Hindlimb muscle (tissue), 1 donor: ENCODE results near the gene BLOC1S4. TPM values are rescaled to one million over a fixed set of nuclear protein-coding genes. Genes with fewer than 3 reads are reported as not detected.
"Not testable (repeated sequence)": the region's sequence is repeated elsewhere in the genome, so short reads cannot be mapped to it uniquely, and the experiment has no call there.

ENCODE experiments used
- DNase-seq: peaks from one replicate; pipeline ENCODE4 v3.0.0-alpha.2; 2013
- polyA plus RNA-seq: library from polyadenylated mRNA; unstranded; fragments of 120-200 nt; gene quantifications from one replicate; pipeline ENCODE4 v1.2.1, GENCODE V29; 2013; ENCODE audit not compliant: insufficient read length

Gene BLOC1S4
- polyA plus RNA-seq, 1 donor, result 8.5 TPM

DNA sequence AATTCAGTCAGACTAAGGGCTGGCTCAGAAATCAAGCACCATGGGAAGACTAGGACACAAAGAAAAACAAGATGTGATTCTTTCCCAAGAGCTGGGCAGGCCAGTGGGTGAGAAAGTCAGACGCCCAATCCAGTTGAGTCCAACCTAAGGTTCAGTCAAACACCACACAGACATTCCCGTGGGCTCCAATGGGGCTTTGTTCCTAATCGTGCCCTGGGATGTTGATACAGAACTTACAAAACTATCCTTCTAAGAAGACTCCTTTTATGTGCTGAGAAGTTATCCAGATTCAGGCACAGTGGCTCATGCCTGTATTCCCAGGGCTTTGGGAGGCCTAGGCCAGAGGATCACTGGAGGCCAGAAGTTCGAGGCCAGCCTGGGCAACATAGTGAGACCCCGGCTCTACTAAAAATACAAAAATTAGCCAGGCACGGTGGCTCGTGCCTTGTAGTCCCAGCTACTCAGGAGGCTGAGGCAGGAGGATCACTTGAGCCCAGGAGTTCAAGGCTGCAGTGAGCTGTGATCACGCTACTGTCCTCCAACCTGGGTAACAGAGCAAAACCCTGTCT lies 3.7 kb downstream of the BLOC1S4 start:
- DNase-seq, result no peak

DNA sequence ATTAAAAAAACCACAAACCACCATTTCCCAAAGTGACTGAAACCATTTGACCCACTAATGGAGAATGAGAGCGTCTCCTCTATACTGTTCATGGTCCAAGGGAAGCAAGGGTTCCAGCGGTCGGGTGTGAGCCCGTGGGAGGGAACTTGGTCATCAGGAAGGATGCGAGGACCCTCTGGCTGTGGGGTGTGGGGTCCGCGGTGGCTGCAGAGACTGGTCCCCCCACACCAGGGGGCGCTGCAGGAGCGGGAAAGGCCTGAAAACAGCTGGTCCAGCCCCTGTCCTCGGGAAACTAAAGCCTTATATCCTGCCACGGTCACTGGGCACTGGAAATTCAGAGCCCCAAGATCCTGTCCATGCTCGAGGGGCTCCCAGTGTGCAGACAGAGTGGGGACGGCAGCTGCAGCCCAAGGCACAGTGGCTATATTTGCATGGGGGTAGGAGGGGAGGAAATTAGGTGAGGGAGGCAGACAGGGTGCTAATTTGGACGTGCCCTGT lies 4.3 kb downstream of the BLOC1S4 start:
- DNase-seq, result peak; percentile 77

DNA sequence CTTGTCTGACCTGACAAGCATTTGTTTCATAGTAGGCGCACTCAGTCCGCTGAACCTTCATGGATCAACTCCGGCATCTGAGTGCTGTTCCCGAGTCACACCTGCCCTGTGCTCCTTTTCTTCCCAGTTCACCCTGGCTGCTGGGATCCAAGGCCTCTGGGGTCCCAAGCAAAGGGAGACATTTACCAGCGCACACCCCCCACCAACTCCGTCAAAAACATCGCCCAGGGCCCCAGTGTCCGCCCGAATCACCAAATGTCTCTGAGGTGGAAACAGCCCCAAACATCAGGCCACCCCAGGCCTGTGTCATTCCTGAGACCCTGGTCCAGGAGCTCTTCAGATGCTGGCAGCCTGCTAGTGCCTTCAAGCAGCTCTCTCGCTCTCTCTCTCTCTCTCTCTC lies 5.1 kb downstream of the BLOC1S4 start:
- DNase-seq, result no peak

DNA sequence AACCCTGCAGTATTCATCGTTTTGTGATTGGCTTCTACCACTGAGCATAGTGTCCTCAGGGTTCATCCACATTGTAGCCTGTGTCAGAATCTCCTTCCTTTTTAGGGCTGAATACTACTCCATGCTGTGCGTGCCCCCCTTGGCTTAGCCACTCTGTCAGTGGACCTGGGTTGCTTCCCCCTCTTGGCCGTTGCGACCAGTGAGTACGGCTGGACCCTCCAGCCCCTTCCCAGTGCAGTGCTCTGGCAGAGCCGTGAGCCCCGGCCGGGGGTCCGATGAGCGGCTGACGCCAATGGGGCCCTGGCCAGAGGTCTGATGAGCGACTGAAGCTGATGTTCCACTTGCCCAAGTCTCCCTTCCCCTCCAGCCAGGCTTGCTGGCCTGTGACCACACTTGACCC lies 6.9 kb downstream of the BLOC1S4 start:
- no peak for DNase-seq

DNA sequence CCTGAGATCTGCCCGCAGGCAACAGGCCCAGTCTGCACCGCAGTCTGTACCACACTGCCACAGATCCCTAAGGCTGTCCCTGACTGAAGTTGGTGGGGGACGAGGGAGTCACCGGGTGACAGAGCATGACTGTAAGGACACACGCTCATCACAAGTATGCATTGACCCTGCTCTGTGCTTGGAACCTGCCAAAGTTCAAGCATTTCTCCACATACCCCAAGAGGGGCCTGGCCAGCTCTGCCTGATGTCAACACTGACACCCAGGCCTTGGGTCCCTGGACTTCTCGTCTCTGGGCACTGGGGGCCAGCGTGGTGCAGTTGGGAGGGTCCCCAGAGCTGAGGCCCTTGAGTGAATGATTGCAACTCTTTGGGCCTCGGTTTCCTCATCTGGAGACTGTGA lies 7.9 kb downstream of the BLOC1S4 start:
- DNase-seq, result no peak

DNA sequence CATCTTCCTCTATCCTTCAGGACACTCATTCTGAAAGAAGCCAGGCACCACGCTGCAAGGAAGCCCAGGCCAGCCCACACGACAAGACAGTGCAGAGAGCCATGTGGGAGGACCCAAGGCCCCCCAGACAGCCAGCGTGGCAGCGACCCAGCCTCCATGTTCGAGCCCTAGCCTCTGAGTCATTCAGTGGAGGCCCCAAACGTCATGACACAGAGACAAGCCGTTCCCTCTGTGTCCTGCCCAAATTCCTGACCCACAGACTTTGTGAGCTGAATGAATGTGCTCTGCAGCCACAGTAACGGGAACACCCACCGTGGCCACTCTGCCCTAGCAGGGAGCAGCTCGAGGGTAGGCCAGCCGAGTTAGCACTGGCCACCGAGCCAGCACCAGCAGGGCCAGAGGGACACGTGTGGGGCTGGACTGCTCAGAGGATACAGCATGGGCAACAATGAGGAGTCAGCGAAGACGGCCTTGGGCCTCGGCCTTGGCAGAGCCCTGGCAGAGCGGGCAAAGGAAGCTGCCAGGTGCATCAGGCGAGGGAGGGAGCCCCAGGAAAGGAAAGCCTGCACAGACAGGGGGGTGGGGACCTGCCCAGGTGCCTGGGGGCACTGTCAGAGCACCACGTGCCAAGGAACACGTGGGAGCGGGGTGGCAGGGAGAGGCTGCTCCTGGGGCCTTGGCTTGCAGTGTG lies 8.6 kb downstream of the BLOC1S4 start:
- no peak for DNase-seq

DNA sequence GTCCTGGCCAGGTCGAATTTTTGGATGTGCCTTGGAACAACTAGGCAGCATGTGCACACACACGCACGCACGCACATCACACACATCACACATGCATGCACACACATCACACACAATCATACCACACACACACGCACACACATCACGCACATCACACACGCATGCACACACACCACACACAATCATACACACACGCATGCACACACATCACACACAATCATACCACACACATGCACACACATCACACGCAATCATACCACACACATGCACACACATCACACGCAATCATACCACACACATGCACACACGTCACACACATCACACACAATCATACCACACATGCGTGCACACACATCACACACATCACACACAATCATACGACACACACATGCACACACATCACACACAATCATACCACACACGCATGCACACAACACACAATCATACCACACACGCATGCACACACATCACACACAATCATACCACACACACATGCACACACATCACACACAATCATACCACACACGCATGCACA lies 9.5 kb downstream of the BLOC1S4 start:
- not testable (repeated sequence) for DNase-seq

DNA sequence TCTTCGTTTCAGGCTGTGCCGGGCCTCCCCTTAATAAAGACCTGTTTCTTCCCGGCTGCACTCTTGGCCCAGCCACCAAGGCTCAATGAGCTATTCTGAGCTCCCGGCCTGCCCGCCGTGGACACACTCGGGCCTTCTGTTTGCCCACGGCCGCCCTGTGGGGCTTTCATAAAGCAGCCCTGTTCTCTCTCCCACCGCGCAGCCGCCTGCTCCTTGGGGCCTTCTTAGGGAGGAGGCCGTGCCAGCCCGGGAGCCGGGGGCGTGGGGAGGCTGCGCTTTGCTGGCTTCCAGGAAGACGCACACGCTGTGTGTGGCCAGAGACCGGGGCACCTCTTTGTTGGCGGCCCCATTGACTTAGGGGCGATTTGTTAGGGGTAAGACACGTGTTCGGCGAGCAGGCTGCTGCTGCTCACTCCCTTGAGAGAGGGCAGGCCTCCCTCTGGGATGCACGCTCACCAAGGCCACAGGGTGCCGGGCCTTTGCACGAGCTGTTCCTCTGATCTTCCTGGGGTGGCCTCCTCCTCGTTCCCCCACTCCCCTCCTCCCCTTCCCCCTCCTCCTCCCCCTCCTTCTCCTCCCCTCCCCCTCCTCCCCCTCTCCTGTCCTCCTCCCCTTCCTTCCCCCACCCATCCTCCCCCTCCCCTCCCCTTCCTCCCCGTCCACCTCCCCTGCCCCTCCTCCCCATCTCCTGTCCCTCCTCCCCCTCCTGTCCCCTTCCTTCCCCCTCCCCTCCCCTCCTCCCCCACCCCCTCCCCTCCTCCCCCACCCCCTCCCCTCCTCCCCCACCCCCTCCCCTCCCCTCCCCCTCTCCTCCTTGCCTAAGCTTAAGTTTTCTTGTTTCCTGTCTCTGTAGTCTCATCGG lies 11.3 kb downstream of the BLOC1S4 start:
- DNase-seq, result no peak

DNA sequence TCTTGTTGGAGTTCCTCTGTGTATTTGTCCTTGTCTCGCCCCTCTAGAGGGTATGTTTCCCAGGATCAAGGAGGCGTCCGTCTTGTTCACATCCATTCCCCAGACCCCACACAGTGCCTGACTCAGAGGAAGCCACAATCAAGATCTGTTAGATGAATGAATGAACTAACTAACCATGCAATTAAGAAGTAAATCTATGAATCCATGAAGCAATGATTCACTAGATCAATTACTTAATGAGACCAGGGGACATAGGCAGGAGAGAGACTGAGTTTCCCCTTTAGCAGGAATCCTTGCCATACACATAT lies 11.9 kb downstream of the BLOC1S4 start:
- DNase-seq, result no peak

DNA sequence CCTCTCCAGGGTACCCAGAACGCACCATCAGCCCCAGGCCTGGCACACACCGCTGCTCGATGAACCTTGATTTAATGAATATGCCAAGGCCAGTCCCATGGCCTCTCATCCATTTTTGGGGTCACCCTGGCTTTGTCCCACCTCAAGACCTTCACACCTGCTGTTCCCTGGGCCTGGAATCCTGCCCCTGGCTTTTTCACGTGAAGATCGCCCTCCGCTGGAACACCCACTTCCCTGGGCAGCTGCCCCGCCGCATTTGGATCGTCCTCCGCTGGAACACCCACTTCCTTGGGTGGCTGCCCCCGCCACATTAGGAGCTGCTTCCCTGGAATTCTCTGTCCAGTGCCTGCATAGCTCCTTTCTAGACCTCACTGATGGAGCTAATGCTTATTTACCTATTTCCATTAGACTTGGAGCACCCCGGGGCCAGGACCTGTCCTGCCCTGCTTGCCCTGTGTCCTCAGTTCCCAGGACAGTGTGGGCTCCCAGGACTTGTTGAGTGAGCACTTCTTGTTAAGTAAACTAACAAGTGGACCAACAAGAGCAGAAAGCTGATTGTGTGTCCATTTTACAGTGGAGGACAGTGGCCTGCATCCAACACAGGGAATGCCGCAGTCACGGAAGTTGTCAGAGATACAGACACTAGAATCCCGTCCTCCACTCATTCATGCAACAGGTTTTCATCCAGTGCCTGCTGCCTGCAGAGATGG lies 12.5 kb downstream of the BLOC1S4 start:
- DNase-seq, result no peak

DNA sequence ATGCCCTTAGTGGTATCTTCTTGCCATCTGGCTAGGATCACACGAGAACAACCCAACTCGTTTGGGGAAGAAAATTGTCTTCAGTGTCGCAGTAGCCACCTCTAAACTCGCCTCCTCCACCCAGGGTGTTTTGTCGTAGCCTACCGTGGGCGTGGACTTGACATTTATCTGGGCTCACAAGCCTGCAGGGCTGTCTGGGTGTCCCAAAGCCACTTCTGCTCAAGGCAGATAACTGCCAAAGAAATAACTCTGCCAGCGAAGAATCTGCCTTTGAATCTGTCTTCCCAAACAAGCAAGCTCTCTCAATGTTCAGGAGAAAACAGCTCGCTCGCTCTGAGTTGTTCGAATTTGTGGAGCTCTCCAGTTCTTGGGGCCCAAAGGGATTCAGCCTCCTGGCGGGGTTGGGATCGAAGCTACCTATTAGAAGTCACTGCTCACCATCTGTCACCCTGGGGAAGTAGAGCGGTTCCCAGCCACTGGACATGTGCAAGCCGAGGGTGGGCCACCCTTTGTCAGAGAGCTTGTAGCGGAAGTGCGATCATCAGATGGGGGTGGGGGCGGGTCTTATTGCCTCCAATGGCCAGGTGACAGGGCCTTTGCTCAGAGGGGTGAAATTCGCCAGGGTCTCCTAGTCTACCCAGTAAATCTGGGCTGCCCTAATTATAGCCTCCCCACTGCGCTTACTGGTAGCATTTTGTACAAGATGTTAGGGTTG lies 14.8 kb downstream of the BLOC1S4 start:
- no peak for DNase-seq

DNA sequence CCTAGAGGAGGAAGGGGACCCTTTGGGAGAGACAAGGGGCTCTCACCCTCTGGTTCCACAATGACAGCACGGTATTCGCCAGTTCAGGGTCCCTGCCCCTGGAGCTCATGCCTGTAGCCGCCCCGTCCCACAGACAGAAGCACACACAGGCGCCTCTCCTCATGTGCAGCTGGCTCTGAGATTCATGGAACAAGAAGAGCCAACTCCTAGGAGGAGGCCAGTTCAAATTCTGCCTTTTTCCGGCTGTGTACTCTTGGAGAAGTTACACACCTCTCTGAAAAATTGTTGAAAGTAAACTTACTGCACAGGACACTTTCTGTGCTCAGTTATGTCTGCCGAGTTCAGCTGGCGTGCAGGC lies 15.3 kb downstream of the BLOC1S4 start:
- DNase-seq, result no peak

DNA sequence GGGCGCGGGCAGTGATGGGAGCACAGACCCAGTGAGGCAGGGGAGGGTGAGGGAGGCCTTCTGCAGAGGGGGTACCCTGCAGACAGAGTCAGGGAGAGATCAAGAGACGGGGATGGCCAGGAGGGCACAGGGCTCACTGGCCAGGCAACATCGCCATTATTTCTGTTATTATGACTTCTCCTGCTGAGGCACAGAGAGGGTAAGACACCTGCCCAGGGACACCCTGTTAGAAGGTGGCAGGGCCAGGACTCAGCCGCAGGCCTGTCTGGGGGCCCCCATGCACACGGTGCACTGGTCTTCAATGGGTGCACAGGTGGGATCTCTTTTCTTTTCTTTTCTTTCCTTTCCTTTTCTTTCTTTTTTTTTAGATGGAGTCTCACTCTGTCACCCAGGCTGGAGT lies 15.8 kb downstream of the BLOC1S4 start:
- no peak for DNase-seq

DNA sequence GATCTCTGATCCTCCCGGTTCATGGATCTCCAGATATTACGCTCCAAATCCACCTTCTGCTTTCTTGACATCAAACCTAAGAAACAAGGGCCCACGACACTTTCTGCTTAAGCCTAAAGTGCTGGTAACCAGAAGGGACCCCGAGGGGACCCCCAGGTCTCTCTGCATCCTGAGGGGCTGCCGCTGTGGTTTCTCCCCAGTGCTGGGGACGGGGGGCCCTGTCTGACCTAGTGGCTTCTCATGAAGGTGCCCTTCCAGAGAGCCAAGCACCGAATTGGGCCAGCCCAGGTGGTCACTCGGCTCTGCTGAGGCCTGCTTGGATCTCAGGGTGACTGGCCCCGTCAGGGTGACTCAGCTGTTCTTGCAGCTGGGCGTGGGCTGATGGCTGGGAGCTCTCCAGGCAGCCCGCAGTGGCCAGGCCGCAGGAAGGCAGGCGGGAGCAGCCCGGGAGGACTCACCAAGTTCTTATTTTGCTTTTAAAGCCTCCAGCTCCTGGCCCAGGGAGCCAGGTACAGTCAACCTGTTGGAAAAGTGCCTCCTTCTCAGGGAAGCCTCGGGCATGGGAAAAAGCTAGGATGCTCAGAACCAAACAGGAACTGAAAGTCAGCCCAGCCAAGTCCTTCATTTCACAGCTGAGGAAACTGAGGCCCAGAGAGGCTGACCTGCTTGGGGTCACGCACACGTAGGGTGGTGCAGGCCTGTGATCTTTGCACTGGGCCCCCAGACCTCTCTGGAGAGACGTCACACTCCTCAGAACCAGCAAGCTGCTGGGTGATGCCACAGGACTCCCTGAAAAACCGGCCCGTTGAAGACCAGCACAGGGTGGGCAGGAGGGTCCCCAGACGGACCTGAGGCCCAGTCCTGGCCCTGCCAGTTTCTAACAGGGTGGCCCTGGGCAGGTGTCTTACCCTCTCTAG lies 16.7 kb downstream of the BLOC1S4 start:
- DNase-seq, result no peak

DNA sequence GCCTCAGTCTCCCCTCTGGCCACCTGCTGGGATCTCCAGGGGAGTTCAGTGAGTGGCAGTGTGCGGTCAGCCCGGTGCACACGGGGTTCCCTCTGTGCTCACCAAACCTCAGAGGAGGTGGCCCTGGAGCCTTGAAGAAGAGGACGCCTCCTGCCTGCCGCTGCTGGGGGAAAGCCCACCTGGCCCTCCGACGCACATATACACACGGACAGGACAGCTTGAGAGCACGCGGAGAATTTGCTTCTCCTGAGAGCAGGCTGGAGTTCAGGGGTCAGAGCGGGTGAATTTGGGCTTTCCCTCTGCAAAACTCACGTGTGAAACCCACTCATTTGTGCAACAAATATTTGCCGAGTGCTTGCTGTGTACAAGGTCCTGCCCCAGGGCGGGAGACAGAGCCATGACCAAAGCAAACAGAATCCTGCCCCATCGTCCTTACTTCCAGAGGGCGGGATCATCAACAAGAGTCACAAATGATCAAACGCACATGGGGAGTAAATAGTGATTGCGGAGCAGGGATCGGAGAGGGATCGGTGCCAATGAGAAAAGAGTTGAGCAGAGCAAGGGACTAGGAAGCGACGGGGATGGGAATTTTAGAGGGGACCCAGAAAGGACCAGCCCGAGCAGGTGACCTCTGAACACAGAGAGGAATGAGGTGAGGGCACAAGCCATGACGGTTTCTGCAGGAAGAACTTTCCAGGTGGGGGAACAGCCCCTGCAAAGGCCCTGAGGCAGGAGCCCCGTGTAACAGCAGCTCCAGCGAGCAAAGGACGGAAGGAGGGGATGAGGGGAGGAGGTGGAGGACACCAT lies 17.6 kb downstream of the BLOC1S4 start:
- DNase-seq, result no peak

DNA sequence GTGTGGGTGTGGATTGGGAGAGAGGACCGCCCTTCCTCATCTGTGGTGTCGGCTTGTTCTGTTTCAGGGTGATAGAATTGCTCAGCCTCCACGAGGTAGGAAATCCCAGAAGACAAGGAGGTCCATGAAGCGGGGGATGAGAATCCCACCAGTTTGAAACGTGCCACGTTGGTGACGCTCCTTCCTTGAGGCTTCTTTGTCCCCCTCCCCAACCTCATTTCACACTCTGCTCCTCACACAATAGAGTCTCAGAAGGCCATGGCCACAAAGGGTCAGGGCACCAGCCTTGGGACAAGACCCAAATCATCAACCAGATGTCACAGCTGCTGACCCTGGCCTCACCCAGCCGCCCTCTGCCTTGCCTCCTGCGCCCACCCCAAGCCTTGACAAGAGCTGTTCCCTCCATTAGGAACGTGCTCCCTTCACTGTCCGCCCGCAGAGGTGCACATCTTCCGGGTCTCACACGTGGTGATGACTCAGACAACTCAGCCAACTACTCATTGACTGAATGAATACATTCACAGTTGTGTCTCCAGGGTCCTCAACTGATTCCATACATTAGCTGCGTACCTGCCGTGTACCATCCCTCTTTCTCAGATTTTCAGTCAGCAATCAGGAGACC lies 18.3 kb downstream of the BLOC1S4 start:
- no peak for DNase-seq

DNA sequence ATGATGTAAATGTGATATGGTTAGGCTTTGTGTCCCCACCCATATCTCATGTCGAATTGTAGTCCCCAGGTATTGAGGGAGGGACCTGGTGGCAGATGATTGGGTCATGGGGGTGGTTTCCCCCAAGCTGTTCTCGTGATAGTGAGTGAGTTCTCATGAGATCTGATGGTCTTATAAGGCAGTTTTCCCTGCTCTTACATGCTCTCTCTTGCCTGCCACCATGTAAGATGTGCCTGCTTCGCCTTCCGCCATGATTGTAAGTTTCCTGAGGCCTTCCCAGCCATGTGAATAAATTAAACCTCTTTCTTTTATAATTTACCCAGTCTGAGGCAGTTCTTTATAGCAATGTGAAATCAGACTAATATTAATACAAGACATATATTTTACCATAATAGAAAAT lies 23.9 kb downstream of the BLOC1S4 start:
- no peak for DNase-seq

DNA sequence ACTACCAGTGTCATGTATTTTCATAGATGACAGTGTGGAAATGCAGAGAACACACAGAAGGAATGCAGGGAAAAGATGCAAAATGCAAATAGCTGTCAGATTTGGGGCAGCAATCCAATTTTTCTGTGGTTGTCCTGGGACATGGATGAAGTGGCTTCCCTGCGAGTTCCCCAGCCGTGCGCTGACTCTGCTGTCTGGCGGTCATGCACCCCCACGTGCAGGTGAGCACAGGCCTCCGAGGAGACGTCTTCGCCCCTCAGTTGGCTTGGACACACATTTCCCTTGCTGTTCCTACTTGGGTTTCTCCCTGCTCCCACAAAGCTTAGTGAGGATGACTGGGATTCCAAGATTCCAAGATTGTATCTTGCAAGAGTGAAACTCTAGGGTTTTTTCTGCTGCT lies 24.4 kb downstream of the BLOC1S4 start:
- no peak for DNase-seq

DNA sequence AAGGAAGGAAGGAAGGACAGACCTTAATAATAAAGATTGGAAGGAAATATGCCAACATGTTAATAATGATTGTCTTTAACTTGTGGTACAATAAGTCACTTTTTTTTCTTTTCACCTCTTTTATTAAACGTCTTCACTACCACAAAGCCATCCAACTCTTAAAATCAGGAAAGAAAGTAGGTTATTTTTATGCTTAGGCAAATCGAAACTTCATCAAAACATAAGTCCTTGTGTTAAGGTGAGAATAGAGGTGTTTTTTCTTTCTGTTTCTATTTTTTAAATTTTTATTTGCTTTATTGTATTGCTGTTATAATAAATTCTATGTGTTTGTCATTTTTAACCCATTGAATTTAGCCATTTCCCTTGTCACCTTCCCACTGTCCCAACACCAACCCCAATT lies 26.5 kb downstream of the BLOC1S4 start:
- no peak for DNase-seq

DNA sequence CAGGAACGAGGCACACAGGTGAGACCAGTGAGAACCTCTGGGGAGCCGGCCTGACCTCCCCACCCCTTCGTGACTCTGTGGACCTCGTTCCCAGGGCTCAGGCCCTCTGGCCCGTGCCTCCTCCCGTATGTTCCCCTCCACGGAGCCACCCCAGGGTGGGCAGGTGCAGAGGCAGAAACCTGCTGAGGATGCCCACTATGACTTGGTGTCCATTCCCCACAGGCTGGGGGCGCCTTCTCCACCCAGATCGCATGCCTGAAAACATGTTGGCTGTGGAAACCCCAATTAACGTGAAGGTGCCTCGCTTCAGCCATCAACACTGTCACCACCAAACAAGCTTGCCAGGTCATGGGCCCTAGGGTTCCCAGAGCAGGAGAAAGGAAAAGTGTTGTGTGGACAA lies 27.0 kb downstream of the BLOC1S4 start:
- DNase-seq, result no peak
